Effector memory CD4-positive, alpha-beta T cell (primary cell): ENCODE data around the gene UVRAG.

Source experiments
- DNase-seq, 3 donors: peaks; one replicate each; pipeline ENCODE4 v3.0.0-alpha.2; 2020
- H3K27ac ChIP-seq: 2 replicates; pipeline ENCODE4 v1.7.0; 2013; ENCODE audit warnings: mild to moderate bottlenecking, low read length, moderate library complexity; ENCODE audit not compliant: insufficient read depth, poor library complexity, severe bottlenecking
- H3K27me3 ChIP-seq: replicated peaks from 2 replicates; pipeline ENCODE4 v1.7.0; 2013; ENCODE audit warnings: mild to moderate bottlenecking, low read length; ENCODE audit not compliant: insufficient read depth, control insufficient read depth, poor library complexity, severe bottlenecking
- H3K36me3 ChIP-seq: 2 replicates; pipeline ENCODE4 v1.7.0; 2013; ENCODE audit warnings: mild to moderate bottlenecking, low read length, moderate library complexity; ENCODE audit not compliant: control insufficient read depth, insufficient read depth
- H3K4me1 ChIP-seq: 2 replicates; pipeline ENCODE4 v1.7.0; 2013; ENCODE audit warnings: low read length, mild to moderate bottlenecking; ENCODE audit not compliant: control insufficient read depth, insufficient read depth, poor library complexity, severe bottlenecking
- H3K4me3 ChIP-seq: 2 replicates; pipeline ENCODE4 v1.7.0; 2013; ENCODE audit warnings: low read length, low read depth, mild to moderate bottlenecking; ENCODE audit not compliant: insufficient read depth, poor library complexity, severe bottlenecking
- H3K9me3 ChIP-seq: 2 replicates; pipeline ENCODE4 v1.7.0; 2013; ENCODE audit warnings: mild to moderate bottlenecking, low read length, moderate library complexity; ENCODE audit not compliant: control insufficient read depth

Gene UVRAG

GRCh38 chr11:76161261-76161961 is 346.4 kb downstream of the UVRAG start:
- DNase-seq, result no peak
- H3K4me3 ChIP-seq, result no peak overlapping the region
- no peaks in the 10 kb centered on the region for H3K27me3 ChIP-seq
- no peaks in the 10 kb centered on the region for H3K36me3 ChIP-seq
- no peak overlapping the region for H3K27ac ChIP-seq
- H3K4me1 ChIP-seq, result no peaks in the 10 kb centered on the region
- H3K9me3 ChIP-seq, result no peaks in the 10 kb centered on the region

GRCh38 chr11:76162336-76163288 is 347.6 kb downstream of the UVRAG start:
- no peaks in the 10 kb centered on the region for H3K27me3 ChIP-seq
- H3K27ac ChIP-seq, result no peak overlapping the region
- H3K4me1 ChIP-seq, result no peaks in the 10 kb centered on the region
- H3K9me3 ChIP-seq, result no peaks in the 10 kb centered on the region
- no peaks in the 10 kb centered on the region for H3K36me3 ChIP-seq
- no peak for DNase-seq
- H3K4me3 ChIP-seq, result no peak overlapping the region

- H3K27ac ChIP-seq, result no peak overlapping the region
- DNase-seq, result no peak
- no peaks in the 10 kb centered on the region for H3K4me1 ChIP-seq
Observed at GRCh38 chr11:76163289-76163880, 348.4 kb downstream of the UVRAG start.

GRCh38 chr11:76164081-76164480 is 349.1 kb downstream of the UVRAG start:
- Histone ChIP-seq H3K36me3 (no peaks in the 10 kb centered on the region), H3K27me3 (no peaks in the 10 kb centered on the region), H3K4me1 (no peaks in the 10 kb centered on the region), H3K27ac (no peak overlapping the region), H3K9me3 (no peaks in the 10 kb centered on the region), H3K4me3 (no peak overlapping the region)
- no peak for DNase-seq

More at GRCh38 chr11:76163289-76163880, 348.4 kb downstream of the UVRAG start:
- Histone ChIP-seq H3K9me3 (no peaks in the 10 kb centered on the region), H3K27me3 (no peaks in the 10 kb centered on the region), H3K4me3 (no peak overlapping the region), H3K36me3 (no peaks in the 10 kb centered on the region)

GRCh38 chr11:76164861-76165751 is 350.1 kb downstream of the UVRAG start:
- no peak overlapping the region for H3K27ac ChIP-seq
- no peaks in the 10 kb centered on the region for H3K36me3 ChIP-seq
- H3K9me3 ChIP-seq, result no peaks in the 10 kb centered on the region
- no peak for DNase-seq
- H3K4me3 ChIP-seq, result no peak overlapping the region
- H3K27me3 ChIP-seq, result no peaks in the 10 kb centered on the region
- H3K4me1 ChIP-seq, result no peaks in the 10 kb centered on the region

- Histone ChIP-seq H3K9me3 (no peaks in the 10 kb centered on the region), H3K36me3 (no peaks in the 10 kb centered on the region), H3K27ac (no peak overlapping the region), H3K4me1 (no peaks in the 10 kb centered on the region), H3K4me3 (no peak overlapping the region), H3K27me3 (no peaks in the 10 kb centered on the region)
- no peak for DNase-seq
Observed at GRCh38 chr11:76166314-76166713, 351.3 kb downstream of the UVRAG start.

GRCh38 chr11:76167590-76167989 is 352.6 kb downstream of the UVRAG start:
- no peak overlapping the region for H3K27ac ChIP-seq
- no peak for DNase-seq

GRCh38 chr11:76169473-76169896 is 354.5 kb downstream of the UVRAG start:
- no peaks in the 10 kb centered on the region for H3K4me1 ChIP-seq
- no peaks in the 10 kb centered on the region for H3K36me3 ChIP-seq
- H3K4me3 ChIP-seq, result no peak overlapping the region
- no peak for DNase-seq
- H3K27me3 ChIP-seq, result no peaks in the 10 kb centered on the region
- H3K27ac ChIP-seq, result no peak overlapping the region
- H3K9me3 ChIP-seq, result no peaks in the 10 kb centered on the region

More at GRCh38 chr11:76167590-76167989, 352.6 kb downstream of the UVRAG start:
- H3K4me1 ChIP-seq, result no peaks in the 10 kb centered on the region
- H3K9me3 ChIP-seq, result no peaks in the 10 kb centered on the region
- H3K36me3 ChIP-seq, result no peaks in the 10 kb centered on the region
- H3K27me3 ChIP-seq, result no peaks in the 10 kb centered on the region
- H3K4me3 ChIP-seq, result no peak overlapping the region

- Histone ChIP-seq H3K4me1 (no peaks in the 10 kb centered on the region), H3K27ac (no peak overlapping the region), H3K4me3 (no peak overlapping the region), H3K27me3 (no peaks in the 10 kb centered on the region), H3K36me3 (no peaks in the 10 kb centered on the region), H3K9me3 (no peaks in the 10 kb centered on the region)
- no peak for DNase-seq
Observed at GRCh38 chr11:76170468-76170867, 355.5 kb downstream of the UVRAG start.
